Lower leg skin (tissue), 4 donors: ENCODE measurements around the gene KRTAP10-5. TPM values are rescaled to one million over a fixed set of nuclear protein-coding genes. Genes with fewer than 3 reads are reported as not detected.
"Not testable (repeated sequence)": the region's sequence is repeated elsewhere in the genome, so short reads cannot be mapped to it uniquely, and the experiment has no call there.

ENCODE experiments used
- DNase-seq, 2 donors: peaks; one replicate each; pipeline ENCODE4 v3.0.0-alpha.2; 2019; ENCODE audit warnings: low spot score in 2 of 2
- H3K4me3 ChIP-seq: fragments of 200-600 bp; sonication (generic); 2 replicates; pipeline ENCODE4 v1.5.1; 2017; ENCODE audit warnings: mild to moderate bottlenecking, low read depth; ENCODE audit not compliant: poor library complexity, severe bottlenecking
- CTCF ChIP-seq, 3 donors: fragments of 450-650 bp; IDR thresholded peaks; one replicate each; pipeline ENCODE4 v1.5.1; 2016; ENCODE audit warnings: antibody characterized with exemption in 3 of 3, mild to moderate bottlenecking in 3 of 3, moderate library complexity in 2 of 3
- POLR2A ChIP-seq, 2 donors: fragments of 450-650 bp; IDR thresholded peaks; one replicate each; pipeline ENCODE4 v1.6.1; 2016 to 2017; ENCODE audit warnings: antibody characterized with exemption in 2 of 2, mild to moderate bottlenecking in 1 of 2, moderate library complexity in 1 of 2
- WGBS, 2 donors: methylation state at CpG; one replicate each; pipeline ENCODE4 v1.1.5; 2018; 5-methylcytosine and 5-hydroxymethylcytosine counted together
- intact Hi-C: fragments of 100-400 bp; cut with DNase I; formaldehyde crosslinking; loops from one replicate; pipeline ENCODE4 v1.15.0; 2023; ENCODE audit warnings: low total_unique reads
- total RNA-seq, 4 donors: library from RNA; depleted of rRNA; stranded (reverse); fragments of >200 nt; gene quantifications; one replicate each; pipeline ENCODE4 v1.1.0, GENCODE V29; 2016

KRTAP10-5 gene
- total RNA-seq, 4 donors from 2014 or later = 6.1 TPM; not detected in 3

GRCh38 chr21:44564886-44565598 is 15.4 kb downstream of the KRTAP10-5 start:
- no peak for DNase-seq
- H3K4me3 ChIP-seq = no peak overlapping the region
- WGBS, 2 donors = 79 to 80% methylated on average over 1 of the region's 1 CpG
- TF ChIP-seq CTCF (IDR thresholded peaks at IDR 0.05) (no peak), POLR2A (IDR thresholded peaks at IDR 0.05) (no peak)
- intact Hi-C loops = no loop called here

DNA sequence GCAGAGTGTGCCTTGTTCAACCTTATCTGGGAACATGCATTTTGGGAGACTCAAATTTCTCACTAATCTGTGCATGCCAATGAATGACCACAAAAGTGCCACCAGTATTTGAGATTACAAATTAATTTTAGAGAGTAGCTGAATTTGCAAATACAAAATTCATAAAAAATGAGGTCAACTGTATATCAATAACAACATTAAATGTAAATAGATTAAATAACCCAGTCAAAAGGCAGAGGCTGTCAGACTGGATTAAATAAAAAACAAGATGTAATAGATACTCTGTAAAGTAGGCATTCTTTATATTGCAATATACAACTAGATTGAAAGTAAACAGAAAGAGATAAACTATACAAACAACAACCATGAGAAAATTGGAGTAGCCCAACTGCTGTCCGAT is 16.3 kb downstream of the KRTAP10-5 start:
- TF ChIP-seq CTCF (IDR thresholded peaks at IDR 0.05) (no peak), POLR2A (IDR thresholded peaks at IDR 0.05) (no peak)
- H3K4me3 ChIP-seq = no peak overlapping the region
- DNase-seq = no peak
- WGBS, 2 donors = 97 to 100% methylated on average over 1 of the region's 1 CpG
- intact Hi-C loops = no loop called here

DNA sequence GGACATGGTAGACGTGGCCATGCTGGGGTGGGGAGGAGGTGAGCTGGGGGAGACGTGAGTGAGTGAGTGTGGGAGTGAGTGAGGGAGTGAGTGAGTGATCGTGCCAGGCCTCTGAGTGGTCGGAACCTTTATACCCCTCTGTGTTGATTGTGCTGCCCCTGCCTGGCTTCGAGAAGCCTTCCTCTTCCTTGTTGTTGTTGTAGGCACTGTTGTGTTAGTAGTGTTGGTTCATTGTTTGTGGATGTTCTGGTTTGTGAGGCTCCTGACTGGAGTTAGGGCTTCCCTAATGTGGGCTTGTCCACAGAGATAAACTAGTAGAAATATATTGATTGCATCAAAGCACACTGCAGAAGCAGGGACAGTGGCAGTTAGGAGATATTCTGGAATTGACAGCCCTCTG is 21.7 kb downstream of the KRTAP10-5 start, which contains the start of gene KRTAP10-3:
KRTAP10-3 (minus strand) TSS at position 101 of the 400 bp plus-strand sequence; CDS start at position 21, 80 bp downstream.
- DNase-seq = no peak
- TF ChIP-seq CTCF (IDR thresholded peaks at IDR 0.05) = no peak
- no peak for TF ChIP-seq POLR2A (IDR thresholded peaks at IDR 0.05)
- no peak within 1 kb of the TSS for H3K4me3 ChIP-seq
- intact Hi-C loops = no loop called here
- 71 to 77% methylated on average over 5 of the region's 5 CpGs for WGBS, 2 donors

DNA sequence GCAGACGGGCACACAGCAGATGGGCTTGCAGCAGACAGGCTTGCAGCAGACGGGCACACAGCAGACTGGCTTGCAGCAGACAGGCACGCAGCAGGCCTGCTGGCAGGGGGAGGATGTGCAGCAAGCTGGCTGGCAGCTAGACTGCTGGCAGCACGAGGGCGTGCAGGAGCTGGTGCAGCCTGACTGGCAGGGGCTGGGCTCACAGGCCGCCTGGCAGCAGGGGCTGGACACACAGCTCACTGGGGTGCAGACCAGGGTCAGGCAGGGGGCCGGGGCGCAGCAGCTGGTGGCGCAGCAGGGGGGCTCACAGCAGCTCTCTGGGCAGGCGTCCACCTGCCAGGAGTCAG is 22.1 kb downstream of the KRTAP10-5 start:
- WGBS, 2 donors = 74 to 77% methylated on average over 10 of the region's 10 CpGs
- not testable (repeated sequence) for H3K4me3 ChIP-seq

GRCh38 chr21:44557491-44558328 is 22.7 kb downstream of the KRTAP10-5 start:
- DNase-seq = peak in 1 of 2 donors; percentile 80
- 64 to 70% methylated on average over 30 of the region's 30 CpGs for WGBS, 2 donors
- no peak for TF ChIP-seq POLR2A (IDR thresholded peaks at IDR 0.05)
- TF ChIP-seq CTCF (IDR thresholded peaks at IDR 0.05) = no peak
- intact Hi-C loops = no loop called here
- no peak overlapping the region for H3K4me3 ChIP-seq

More for the DNA sequence above, 22.1 kb downstream of the KRTAP10-5 start:
- peak in 1 of 2 donors; percentile 65 for DNase-seq
- intact Hi-C loops = not testable (repeated sequence)

DNA sequence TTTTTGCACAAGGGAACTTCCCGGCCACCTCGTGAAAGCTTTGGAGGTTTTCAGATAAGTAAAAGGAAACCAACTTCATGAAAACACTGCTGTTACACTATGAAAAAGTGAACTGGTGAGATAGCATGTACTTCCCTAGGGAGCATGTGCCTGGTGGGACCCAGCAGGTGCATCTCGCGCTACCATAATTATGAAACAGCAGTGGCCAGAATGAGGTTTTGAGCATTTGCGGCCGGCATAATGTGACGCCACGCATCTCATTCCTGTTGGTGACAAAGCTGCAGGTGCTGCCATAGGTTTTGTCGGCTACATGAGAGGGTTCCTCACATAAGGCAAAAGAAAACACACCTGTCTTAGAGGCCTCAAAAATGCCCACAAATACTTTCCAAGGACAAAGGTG is 23.5 kb downstream of the KRTAP10-5 start:
- peak in 1 of 2 donors; percentile 59 for DNase-seq
- 83 to 85% methylated on average over 9 of the region's 9 CpGs for WGBS, 2 donors
- no peak for TF ChIP-seq CTCF (IDR thresholded peaks at IDR 0.05)
- TF ChIP-seq POLR2A (IDR thresholded peaks at IDR 0.05) = no peak
- no peak overlapping the region for H3K4me3 ChIP-seq
- intact Hi-C loops = no loop called here
